Left lobe of liver (tissue), 2 donors: ENCODE results near the gene C1QTNF1. TPM values are rescaled to one million over a fixed set of nuclear protein-coding genes. Genes with fewer than 3 reads are reported as not detected.

Source experiments
- ATAC-seq: fragments of 200-7000 bp; cut with Tn5 transposase; one replicate; pipeline ENCODE4 v1.9.1; 2020; ENCODE audit warnings: mild to moderate bottlenecking, moderate library complexity
- DNase-seq: peaks from one replicate; pipeline ENCODE4 v3.0.0-alpha.2; 2020; ENCODE audit warnings: low spot score
- total RNA-seq: library from RNA; stranded (reverse); gene quantifications from one replicate; pipeline ENCODE4 v1.2.1, GENCODE V29; 2021
- donor health status: DM: no; HTN: no; CAD: no; lungs with moderate emphysema.
- donor health status: DM: no; HTN: yes; CAD: no.

Gene C1QTNF1
- total RNA-seq, 1 donor from 2014 or later: 15.5 TPM

DNA sequence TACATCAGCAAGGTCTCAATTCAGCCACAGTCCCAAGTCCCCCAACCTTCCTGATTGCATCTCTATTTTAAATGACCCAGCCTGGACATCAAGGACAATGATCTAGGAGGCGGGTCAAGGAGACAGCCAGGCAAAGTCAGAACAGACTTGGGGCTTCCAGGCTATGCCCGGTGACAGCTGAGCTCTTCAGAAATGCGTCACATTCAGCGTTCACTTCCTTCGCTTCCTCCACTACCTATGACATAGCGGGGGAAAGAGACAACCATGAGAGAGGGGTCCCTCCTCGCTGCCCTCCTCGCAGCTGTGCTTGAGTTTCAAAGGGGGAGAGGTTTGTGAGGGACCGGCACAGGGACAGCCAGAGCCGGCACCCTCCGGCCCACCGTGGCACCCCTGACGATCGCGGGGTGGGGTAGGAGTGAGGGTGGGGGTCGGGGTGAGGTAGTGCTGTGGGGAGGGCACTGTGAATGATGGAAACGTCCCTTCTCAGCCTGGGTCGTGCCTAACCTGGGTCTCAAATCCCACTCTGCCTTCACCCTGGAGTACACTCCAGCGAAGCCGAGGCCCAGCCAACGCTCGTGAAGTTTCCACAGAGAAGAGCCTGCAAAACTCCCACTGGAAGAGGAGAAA, 31.9 kb upstream of the C1QTNF1 start:
- ATAC-seq (no peak), DNase-seq (no peak)

DNA sequence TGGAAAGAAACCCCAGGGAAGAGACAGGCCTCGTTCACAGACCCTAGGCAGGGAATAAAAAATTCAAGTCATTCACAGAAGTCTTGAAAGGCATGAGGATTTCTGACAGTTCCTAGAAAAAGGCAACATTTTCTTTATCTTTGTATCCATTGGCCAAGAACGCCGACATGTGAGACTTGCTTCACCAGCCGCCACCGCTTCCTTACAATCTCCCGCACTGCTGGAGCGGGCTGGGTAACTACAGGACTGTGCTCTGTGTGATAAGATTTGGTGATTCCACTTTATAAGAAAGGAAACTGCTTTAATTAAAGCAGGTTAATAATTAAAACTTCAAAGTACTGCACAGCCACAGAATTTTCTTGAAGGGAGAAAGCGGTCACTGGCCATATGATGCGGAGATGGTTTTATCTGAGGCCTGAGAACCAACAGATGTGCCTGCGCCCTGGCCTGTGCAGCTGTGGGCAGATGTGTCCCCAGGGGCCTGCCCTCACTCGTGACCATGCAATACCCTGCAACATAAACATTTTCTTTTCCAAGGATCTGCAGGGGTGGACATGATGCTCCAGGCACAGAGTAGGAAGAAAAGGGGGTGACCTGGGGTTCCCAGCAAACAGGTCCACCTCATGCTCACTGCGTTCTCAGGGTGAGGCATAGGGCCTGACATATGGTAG, 31.3 kb upstream of the C1QTNF1 start:
- DNase-seq: no peak
- ATAC-seq: no peak

DNA sequence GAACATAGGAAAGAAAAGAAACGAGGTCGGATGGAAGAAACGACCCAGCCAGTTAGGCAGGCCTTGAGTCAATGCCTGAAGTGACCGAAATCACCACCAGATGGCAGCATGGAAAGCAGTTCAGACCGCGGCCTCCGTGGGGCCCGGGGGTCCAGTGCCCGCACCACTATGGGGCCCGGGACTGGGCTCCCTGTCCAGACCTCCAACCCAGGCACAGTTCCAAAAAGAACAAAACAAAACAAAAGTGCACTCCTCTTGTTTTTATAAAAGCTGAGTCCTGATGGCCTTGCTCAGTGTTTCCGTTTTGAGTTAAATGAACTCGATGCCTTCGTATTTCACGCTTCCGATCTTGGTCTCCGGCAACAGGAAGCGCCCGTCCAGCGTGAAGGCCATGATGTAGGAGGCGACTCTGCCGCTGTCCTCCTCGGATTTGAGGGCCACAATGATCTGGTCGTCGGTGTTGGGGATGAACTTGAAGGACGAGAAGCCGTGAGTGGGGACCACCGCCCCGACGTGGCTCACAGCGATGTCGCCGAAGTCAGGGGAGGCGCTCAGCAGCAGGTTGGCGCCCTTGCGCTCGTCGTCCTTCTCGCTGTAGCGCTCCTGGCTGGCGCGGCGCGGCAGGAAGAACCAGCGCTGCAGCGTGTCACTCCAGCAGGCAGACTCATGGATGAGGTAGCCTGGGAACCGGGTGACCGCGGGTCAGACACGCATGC, 30.6 kb upstream of the C1QTNF1 start:
- DNase-seq (peak; percentile 58), ATAC-seq (peak; percentile 72)

DNA sequence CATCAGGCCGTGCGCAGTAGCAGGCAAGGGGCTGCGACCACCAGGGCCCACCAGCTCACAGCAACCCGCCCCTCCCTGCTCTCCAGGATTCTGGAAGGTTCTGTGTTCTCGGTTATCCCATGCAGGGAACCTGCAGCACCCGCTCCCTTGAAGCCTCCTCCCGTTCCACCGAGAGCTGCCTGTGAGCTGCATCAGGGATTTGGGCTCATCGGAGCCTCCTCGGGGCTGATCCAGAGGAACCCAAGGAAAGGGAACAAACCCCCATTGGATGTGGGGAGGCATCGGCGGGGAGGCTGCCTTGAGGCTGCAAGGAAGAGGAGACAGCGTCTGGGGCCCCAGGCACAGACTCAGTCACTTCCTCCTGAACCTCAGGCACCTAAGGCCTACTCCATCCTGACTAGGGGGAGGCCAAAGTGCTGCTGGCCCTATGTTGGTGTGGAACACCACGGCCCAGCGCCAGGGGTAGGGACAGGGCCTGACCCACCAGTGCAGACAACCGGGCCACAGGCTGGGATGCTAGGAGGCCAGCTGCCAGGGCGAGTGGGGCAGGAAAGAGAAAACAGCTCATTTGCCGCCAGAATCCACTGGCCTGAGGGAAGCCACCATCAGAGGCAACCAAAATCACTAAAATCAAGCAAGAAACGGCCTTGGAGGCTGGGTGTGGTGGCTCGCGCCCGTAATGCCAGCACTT, 29.8 kb upstream of the C1QTNF1 start:
- ATAC-seq: no peak
- peak; percentile 44 for DNase-seq

- ATAC-seq: no peak
- peak; percentile 43 for DNase-seq
Measured at GRCh38 chr17:78995022-78995760, 28.8 kb upstream of the C1QTNF1 start.

GRCh38 chr17:78995761-78996451, 28.1 kb upstream of the C1QTNF1 start:
- ATAC-seq (no peak), DNase-seq (peak; percentile 45)

- DNase-seq (peak; percentile 38), ATAC-seq (no peak)
Measured at GRCh38 chr17:78996781-78997201, 27.2 kb upstream of the C1QTNF1 start.

DNA sequence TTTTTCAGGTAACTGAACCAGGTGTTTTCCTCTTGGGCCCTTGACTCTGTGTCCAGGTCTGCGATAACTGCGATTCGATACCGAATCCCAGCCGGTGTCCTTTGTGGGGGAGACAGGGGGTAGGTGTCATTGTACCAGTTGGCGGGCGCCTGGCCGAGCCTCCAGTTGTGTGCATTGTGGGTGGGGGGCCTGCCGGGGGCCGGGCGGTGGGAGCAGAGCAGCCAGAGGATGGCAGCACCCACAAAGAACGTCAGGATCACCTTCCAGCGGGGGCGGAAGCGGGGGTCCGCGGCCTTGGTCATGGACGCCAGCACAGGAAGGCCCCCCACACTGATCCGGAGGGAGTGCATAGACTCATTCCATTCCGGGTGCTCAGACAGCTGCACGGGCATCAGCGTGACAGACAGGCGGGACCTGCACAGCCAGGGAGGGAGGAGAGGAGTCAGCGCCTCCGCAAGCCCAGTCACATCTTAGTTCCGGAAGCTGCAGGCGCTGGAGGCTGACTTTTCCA, 26.7 kb upstream of the C1QTNF1 start:
- DNase-seq (peak; percentile 41), ATAC-seq (no peak)

DNA sequence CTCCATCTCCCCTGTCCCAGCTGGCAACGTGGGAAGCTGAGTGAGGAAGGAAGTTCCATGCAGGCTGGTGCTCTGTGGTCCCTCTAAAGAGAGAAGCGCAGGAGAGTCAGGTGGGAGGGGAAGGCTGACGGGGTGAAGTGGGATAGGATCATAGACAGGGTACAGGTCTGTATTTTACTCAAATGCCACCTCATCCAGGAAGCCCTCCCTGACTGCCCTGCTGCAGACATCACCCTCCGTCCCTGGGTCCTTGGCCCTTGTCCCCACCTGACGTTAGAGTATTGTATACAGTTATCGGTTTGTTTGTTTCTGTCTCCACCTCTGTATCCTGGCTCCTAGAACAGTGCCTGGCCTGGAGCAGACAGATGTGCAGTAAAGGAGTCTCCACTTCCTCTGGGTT, 26.1 kb upstream of the C1QTNF1 start:
- ATAC-seq (no peak), DNase-seq (peak; percentile 37)

DNA sequence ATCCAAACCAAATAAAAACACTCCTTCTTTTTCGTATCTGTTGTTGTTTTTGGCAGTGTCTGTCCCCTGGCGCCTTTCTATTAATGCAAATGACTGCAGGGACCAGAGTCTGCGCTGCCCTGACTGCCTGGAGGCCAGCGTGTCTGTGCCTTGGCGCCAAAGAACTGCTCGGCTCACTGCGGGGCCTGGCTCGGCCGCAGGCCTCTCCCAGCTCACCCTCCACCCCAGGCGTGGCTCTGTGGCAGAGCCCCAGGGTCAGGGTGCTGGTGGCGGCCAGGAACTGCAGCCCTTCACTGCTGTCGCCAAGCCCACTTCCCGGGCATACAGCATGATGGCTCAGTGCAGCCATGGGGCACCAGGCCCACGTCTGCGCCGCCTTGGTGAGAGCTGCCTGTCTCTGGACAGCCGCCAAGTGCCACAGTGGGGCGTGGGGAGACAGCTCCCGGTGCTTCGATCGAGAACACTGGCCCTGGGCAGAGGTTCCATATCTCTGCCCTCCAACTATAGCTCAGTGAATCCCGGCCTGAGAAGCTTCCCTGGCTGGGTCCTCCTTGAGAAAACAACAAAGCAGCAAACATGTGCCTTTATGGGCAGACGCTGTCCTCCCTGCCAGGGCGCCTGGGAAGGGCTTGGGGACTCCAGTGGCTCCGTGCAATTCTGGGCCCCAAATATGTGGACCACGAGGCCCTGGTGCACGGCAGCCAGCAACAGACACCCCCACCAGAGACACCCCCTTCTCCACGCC, 25.5 kb upstream of the C1QTNF1 start:
- ATAC-seq (peak; percentile 28), DNase-seq (peak; percentile 46)

DNA sequence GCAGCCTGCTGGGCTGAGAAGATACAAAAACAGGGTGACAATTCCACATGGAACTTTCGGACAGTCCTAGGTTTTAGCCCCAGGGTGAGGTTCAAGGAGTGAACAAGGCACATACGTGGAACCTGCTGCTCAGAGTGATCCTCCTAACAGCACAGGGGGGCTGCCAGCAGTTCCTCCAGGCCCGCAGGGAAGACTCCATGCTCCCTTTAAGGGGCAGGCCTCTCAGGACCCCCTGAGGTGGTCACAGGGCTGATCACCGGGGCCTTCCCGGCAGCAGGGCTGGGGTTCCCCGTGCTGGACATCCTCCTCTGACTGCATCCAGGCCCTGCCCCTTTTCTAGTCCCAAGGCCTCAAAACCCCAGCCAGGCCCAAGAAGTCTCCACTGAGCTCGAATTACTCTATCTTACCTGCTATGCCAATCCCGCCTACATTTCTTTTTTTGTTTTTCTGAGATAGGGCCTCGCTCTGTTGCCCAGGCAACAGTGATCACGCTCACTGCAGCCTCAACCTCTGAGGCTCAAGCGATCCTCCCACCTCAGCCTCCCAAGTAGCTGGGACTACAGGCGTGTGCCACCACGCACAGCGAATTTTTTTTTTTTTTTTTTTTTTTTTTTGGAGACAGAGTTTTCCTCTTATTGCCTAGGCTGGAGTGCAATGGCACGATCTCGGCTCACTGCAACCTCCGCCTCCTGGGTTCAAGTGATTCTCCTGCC, 24.8 kb upstream of the C1QTNF1 start:
- peak; percentile 33 for DNase-seq
- ATAC-seq: no peak

DNA sequence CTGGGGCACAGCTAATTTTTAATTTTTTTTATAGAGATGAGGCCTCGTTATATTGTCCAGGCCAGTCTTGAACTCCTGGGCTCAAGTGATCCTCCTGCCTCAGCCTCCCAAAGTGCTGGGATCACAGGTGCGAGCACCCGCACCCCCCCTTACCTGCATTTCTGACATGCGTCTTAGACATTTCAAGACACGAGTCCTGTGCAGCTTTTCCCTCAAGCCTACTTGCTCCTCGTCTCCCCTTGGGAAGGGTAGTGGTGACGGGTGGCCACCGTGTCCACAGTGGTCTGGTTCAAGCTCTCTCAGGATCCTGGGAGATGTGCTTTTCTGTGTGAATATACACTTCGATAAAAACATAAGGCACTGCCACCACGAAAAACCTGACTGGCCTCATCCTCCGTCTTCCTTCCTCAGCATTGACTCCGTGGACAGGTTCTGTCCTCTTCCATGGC, 24.0 kb upstream of the C1QTNF1 start:
- ATAC-seq: no peak
- DNase-seq: peak; percentile 12

DNA sequence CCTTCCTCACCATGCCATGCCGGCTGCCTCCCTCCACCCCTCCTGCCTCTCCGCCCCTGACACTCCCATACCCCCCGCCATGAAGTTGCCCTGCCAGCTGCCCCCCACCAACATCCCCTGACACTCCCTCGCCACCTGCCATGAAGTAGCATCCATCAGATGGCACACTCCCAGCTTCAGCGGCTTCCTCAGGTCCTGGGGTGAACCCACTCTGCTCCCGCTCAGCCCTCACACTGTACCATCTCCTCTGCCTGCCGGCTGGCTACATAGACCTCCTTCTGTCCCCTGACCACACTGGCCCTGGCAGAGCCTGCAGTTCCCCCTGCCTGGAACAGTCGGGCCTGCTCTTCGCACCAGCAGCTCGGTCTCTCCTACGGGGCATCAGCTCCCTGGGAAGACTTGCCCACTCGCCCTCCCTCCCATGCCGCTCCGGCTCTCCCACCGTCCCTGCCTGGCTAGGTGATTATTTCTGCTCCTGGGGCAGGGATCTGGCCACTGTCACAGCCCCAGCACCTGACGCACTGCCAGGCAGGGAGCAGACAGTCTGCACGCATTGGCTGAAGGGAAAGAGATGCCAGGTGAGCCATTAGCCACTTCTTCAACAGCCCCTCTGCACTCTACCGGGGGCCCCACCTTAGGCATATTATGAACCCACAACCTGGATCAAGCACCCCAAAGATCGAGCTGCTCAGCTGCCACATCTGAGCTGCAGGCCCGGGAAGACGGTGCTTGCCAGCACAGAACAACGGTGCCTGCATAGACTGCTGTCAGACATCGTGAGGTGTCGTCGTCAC, 23.4 kb upstream of the C1QTNF1 start:
- ATAC-seq (no peak), DNase-seq (peak; percentile 40)

DNA sequence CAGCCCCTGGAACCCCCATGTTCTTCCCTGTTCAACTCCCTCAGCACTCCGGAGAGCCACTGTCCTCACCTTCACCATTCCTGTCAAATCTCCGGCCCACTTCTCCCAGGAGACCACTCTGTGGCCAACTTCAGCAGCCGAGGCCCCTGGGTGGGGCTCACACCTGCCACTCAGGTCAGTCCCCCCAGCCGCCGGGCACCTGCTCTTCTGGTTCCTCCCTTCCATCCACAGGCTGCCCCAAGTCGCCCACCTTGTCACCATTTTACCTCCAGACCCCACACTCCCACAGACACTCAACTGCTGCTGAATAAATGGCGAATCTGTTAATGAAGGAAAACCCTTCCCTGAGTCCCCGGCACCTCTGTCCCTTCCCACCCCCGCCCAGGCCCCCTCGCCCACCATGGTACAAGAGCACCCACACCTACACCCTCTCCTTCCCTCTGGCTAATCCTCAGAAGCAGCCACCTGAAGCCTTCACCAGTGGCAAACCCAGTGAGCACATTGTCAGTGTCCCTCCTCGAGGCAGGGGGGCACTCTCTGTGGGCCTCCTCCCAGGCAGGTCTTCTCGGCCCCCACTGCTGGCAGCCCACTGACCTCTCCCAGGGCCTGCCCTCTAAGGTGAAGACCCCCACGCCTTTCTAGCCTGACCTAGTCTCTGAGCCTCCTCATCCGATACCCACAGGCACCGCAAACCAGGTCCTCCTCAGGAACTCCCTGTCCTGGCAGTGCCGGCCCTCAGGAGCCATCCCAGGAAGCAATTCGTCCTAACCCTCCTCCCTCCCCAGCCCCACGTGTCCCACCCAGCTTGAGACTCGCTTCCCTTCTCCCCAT, 22.6 kb upstream of the C1QTNF1 start:
- peak; percentile 37 for DNase-seq
- no peak for ATAC-seq

- DNase-seq (peak; percentile 34), ATAC-seq (no peak)
Measured at GRCh38 chr17:79002291-79002690, 21.7 kb upstream of the C1QTNF1 start.

- peak; percentile 29 for DNase-seq
- ATAC-seq: no peak
Measured at GRCh38 chr17:79002796-79003593, 21.0 kb upstream of the C1QTNF1 start.
